GM12878 (cell line): Measurements from ENCODE around the gene FILIP1L. TPM values are rescaled to one million over a fixed set of nuclear protein-coding genes. Genes with fewer than 3 reads are reported as not detected.

ENCODE experiments used
- ATAC-seq: fragments of 200-7000 bp; cut with Tn5 transposase; 3 replicates; pipeline ENCODE4 v1.9.1; 2020; ENCODE audit warnings: mild to moderate bottlenecking, moderate library complexity
- BruUV-seq: library from RNA; stranded (reverse); fragments of 400-500 nt; replicated peaks from 2 replicates; lab custom pipeline; 2021; lab: Mats Ljungman, UMichigan
- CTCF ChIA-PET: fragments of 300-600 bp; sonication (Branson Sonifier 250); formaldehyde crosslinking; extraction: SDS; loops from one replicate; lab custom pipeline; 2021; ENCODE audit warnings: inconsistent platforms; lab: Yijun Ruan, JAX
- POLR2A ChIA-PET: fragments of 350-600 bp; formaldehyde crosslinking; extraction: SDS; loops from one replicate; lab custom pipeline; 2021; ENCODE audit warnings: inconsistent platforms; lab: Charles Lee
- RAD21 ChIA-PET: fragments of 300-600 bp; sonication (Branson Sonifier 250); formaldehyde crosslinking; loops from one replicate; lab custom pipeline; 2023; ENCODE audit warnings: antibody characterized with exemption; ENCODE audit not compliant: unreplicated experiment; lab: Charles Lee
- SMC1A ChIA-PET: fragments of 300-600 bp; sonication (Branson Sonifier 250); formaldehyde crosslinking; loops from one replicate; lab custom pipeline; 2023; ENCODE audit not compliant: unreplicated experiment, uncharacterized antibody; lab: Charles Lee
- DNase-seq: peaks from one replicate; pipeline ENCODE4 v3.0.0-alpha.2; 2011; ENCODE audit warnings: low read depth, low spot score
- FAIRE-seq: peaks from 3 replicates; lab custom pipeline; 2011; peaks lifted over from hg19 to GRCh38; lab: Jason Lieb, UNC
- H2AFZ ChIP-seq: 2 replicates; pipeline ENCODE4 v1.6.0; 2011; ENCODE audit warnings: low read depth, low read length, control low read depth; ENCODE audit not compliant: control insufficient read depth
- H3K27ac ChIP-seq: 2 replicates; pipeline ENCODE4 v1.5.1; 2011; ENCODE audit warnings: control low read depth; ENCODE audit not compliant: control insufficient read depth, insufficient read depth
- H3K27me3 ChIP-seq, 2 experiments: replicated peaks in 1 of 2; 2 replicates each; pipeline versions ENCODE4 v1.6.0 to v1.6.1; 2011; ENCODE audit warnings: low read length in 1 of 2; ENCODE audit not compliant: control insufficient read depth in 2 of 2, insufficient read depth in 2 of 2
- H3K36me3 ChIP-seq, 2 experiments: 2 replicates each; pipeline ENCODE4 v1.5.1; 2011; ENCODE audit warnings: low read length in 1 of 2; ENCODE audit not compliant: control insufficient read depth in 2 of 2, insufficient read depth in 2 of 2
- H3K4me1 ChIP-seq: 2 replicates; pipeline ENCODE4 v1.6.1; 2011; ENCODE audit warnings: mild to moderate bottlenecking, low read length, moderate library complexity, mixed read lengths; ENCODE audit not compliant: control insufficient read depth, insufficient read depth
- H3K4me2 ChIP-seq: 2 replicates; pipeline ENCODE4 v1.6.0; 2011; ENCODE audit warnings: control low read depth; ENCODE audit not compliant: control insufficient read depth, insufficient read depth
- H3K4me3 ChIP-seq: fragments of 200-600 bp; sonication (generic); 2 replicates; pipeline ENCODE4 v1.5.1; 2016
- H3K79me2 ChIP-seq: 2 replicates; pipeline ENCODE4 v1.6.0; 2011; ENCODE audit warnings: low read length; ENCODE audit not compliant: control insufficient read depth, insufficient read depth
- H3K9ac ChIP-seq: 2 replicates; pipeline ENCODE4 v1.8.0; 2011; ENCODE audit warnings: low read length, control low read depth, mixed read lengths; ENCODE audit not compliant: control insufficient read depth, insufficient read depth
- H3K9me3 ChIP-seq: replicated peaks from 3 replicates; pipeline ENCODE4 v1.5.1; 2011; ENCODE audit warnings: mild to moderate bottlenecking, low read length; ENCODE audit not compliant: control insufficient read depth, insufficient read depth
- H4K20me1 ChIP-seq: 2 replicates; pipeline ENCODE4 v1.6.0; 2011; ENCODE audit not compliant: control insufficient read depth, insufficient read depth
- BRCA1 ChIP-seq: IDR thresholded peaks from 2 replicates; pipeline ENCODE4 v1.6.1; 2011; ENCODE audit warnings: low read depth, low read length, improper control_type of control experiment
- NR2C2 ChIP-seq: IDR thresholded peaks from 2 replicates; pipeline ENCODE4 v1.6.1; 2011; ENCODE audit warnings: borderline replicate concordance, low read depth; ENCODE audit not compliant: control insufficient read depth, insufficient read length
- STAT1 ChIP-seq: fragments of 450-650 bp; conservative IDR thresholded peaks from 2 replicates; pipeline ENCODE4 v1.6.1; 2014; ENCODE audit warnings: antibody characterized with exemption, mild to moderate bottlenecking
- TCF7 ChIP-seq: IDR thresholded peaks from 2 replicates; pipeline ENCODE4 v1.6.1; 2014; ENCODE audit warnings: antibody characterized with exemption, borderline replicate concordance
- ZNF207 ChIP-seq: fragments of 450-650 bp; IDR thresholded peaks from 2 replicates; pipeline ENCODE4 v1.6.1; 2014; ENCODE audit warnings: antibody characterized with exemption, mild to moderate bottlenecking, borderline replicate concordance
- WGBS: methylation state at CpG from one replicate; pipeline ENCODE4 v1.1.6; 2016; ENCODE audit warnings: low lambda C conversion rate; ENCODE audit not compliant: insufficient replicate concordance, insufficient coverage; ENCODE audit errors: missing lambda C conversion rate; 5-methylcytosine and 5-hydroxymethylcytosine counted together
- in situ Hi-C: fragments of 300-500 bp; cut with MboI; formaldehyde crosslinking; loops from 9 replicates; pipeline ENCODE4 v1.14.3; 2018; ENCODE audit warnings: mixed read lengths
- intact Hi-C: fragments of 100-400 bp; cut with micrococcal nuclease; formaldehyde crosslinking; loops from one replicate; pipeline ENCODE4 v1.14.2; 2022; ENCODE audit not compliant: unreplicated experiment
- polyA plus RNA-seq, 11 experiments: library from polyadenylated mRNA; depleted of rRNA in 4 of 11; unstranded in 6 of 11; stranded (reverse) in 5 of 11; fragments of >200 nt; fragmentation: Nextera tagmentation in 4 of 11; fragmentation: Illumina TruSeq in 1 of 11; extraction: Ambion mirVana in 4 of 11; extraction: Trizol in 1 of 11; gene quantifications; 1 replicate in 1 of 11; 2 replicates in 10 of 11; pipeline versions ENCODE4 v1.2.1 to v1.2.3, GENCODE V29; 2011 to 2016; ENCODE audit warnings: inconsistent platforms in 2 of 11, missing spikeins in 2 of 11, low read depth in 1 of 11
- total RNA-seq, 4 experiments: library from RNA; depleted of rRNA in 3 of 4; stranded (reverse); fragments of >200 nt in 3 of 4; fragmentation: Illumina TruSeq in 1 of 4; extraction: Trizol in 1 of 4; gene quantifications; 2 replicates each; pipeline versions ENCODE4 v1.2.1 to v1.2.3, GENCODE V29; 2013 to 2021
- TF ChIP-seq, protein P1 (sequence below): fragments of 450-650 bp; IDR thresholded peaks from 2 replicates; pipeline ENCODE4 v1.6.1; 2017; ENCODE audit warnings: mild to moderate bottlenecking, moderate library complexity

Gene FILIP1L
- total and polyA plus RNA-seq, 10 of the 15 experiments (the other 5 are each of a cell fraction or from before 2014, with no cell fraction given): 0.24 to 6.1 (median 3.5) TPM

DNA sequence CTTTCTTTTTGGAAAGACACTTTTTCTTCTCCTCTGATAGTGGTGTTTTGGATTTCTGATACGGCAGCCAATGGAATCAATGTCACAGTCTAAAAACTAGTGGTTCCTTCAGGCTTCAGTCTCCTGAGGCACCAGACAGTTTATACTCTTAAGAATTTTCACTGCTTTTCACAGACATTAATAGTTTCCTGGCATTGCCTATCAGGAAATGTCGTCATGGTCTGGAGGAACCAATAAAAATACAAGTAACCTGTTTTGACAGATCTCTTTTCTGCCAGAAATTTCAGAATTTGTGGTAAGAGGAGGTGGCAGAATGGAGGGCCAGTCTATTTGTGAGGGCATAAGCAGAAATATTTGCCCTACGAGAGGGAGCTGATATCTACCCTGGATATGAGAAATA is 44.8 kb downstream of the FILIP1L start:
- ChIA-PET CTCF (interaction anchor here (0.6 to 5.3 kb wide), 41 partner anchors 9 to 306 kb away, joined by 3 to 112 read pairs (median 4); partner anchors contain the start of genes CMSS1 and TBC1D23), POLR2A (interaction anchor here (1.1 kb wide), 2 partner anchors 184 to 187 kb away, joined by 3 read pairs; no protein-coding TSS in a partner anchor), RAD21 (interaction anchor here (0.8 to 2.8 kb wide), 16 partner anchors 11 to 393 kb away, joined by 3 to 42 read pairs (median 4); no protein-coding TSS in a partner anchor), SMC1A (interaction anchor here (0.6 to 3.4 kb wide), 20 partner anchors 16 to 950 kb away, joined by 3 to 47 read pairs (median 3); partner anchors contain the start of gene TBC1D23)
- in situ Hi-C loops (loop anchor here (5.0 kb wide), 2 partner anchors 183 to 232 kb away; no protein-coding TSS in a partner anchor), intact Hi-C loops (loop anchor here (5.0 kb wide), 1 partner anchor 227 kb away; no protein-coding TSS in a partner anchor)
- Histone ChIP-seq H4K20me1 (no peaks in the 10 kb centered on the region), H2AFZ (no peak overlapping the region), H3K4me2 (no peak overlapping the region), H3K27me3 (no peaks in the 10 kb centered on the region), H3K9ac (no peak overlapping the region), H3K9me3 (no peaks in the 10 kb centered on the region; the same call in 2 of the 3 replicates), H3K4me3 (no peak overlapping the region), H3K27ac (no peak overlapping the region), H3K79me2 (no peaks in the 10 kb centered on the region), H3K36me3 (no peaks in the 10 kb centered on the region), H3K4me1 (peaks cover 21% of the 10 kb centered on the region)
- DNase-seq: no peak
- 98% methylated on average over 3 of the region's 3 CpGs for WGBS
- BruUV-seq: no TSS peak
- ATAC-seq: no peak
- TF ChIP-seq BRCA1: no peak
- TF ChIP-seq STAT1: no peak
- no peak for TF ChIP-seq NR2C2
- TF ChIP-seq, protein P1, sequence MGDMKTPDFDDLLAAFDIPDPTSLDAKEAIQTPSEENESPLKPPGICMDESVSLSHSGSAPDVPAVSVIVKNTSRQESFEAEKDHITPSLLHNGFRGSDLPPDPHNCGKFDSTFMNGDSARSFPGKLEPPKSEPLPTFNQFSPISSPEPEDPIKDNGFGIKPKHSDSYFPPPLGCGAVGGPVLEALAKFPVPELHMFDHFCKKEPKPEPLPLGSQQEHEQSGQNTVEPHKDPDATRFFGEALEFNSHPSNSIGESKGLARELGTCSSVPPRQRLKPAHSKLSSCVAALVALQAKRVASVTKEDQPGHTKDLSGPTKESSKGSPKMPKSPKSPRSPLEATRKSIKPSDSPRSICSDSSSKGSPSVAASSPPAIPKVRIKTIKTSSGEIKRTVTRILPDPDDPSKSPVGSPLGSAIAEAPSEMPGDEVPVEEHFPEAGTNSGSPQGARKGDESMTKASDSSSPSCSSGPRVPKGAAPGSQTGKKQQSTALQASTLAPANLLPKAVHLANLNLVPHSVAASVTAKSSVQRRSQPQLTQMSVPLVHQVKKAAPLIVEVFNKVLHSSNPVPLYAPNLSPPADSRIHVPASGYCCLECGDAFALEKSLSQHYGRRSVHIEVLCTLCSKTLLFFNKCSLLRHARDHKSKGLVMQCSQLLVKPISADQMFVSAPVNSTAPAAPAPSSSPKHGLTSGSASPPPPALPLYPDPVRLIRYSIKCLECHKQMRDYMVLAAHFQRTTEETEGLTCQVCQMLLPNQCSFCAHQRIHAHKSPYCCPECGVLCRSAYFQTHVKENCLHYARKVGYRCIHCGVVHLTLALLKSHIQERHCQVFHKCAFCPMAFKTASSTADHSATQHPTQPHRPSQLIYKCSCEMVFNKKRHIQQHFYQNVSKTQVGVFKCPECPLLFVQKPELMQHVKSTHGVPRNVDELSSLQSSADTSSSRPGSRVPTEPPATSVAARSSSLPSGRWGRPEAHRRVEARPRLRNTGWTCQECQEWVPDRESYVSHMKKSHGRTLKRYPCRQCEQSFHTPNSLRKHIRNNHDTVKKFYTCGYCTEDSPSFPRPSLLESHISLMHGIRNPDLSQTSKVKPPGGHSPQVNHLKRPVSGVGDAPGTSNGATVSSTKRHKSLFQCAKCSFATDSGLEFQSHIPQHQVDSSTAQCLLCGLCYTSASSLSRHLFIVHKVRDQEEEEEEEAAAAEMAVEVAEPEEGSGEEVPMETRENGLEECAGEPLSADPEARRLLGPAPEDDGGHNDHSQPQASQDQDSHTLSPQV: no peak
- no peak for TF ChIP-seq TCF7
- no peak for TF ChIP-seq ZNF207
- no peak for FAIRE-seq
